Uterus (tissue), 2 donors: ENCODE measurements around the gene PLEKHJ1.

Experiments used
- CTCF ChIP-seq, 4 experiments: fragments of 200-600 bp in 2 of 4; fragments of 450-650 bp in 2 of 4; sonication (generic) in 2 of 4; IDR thresholded peaks; one replicate each; pipeline ENCODE4 v1.5.1; 2016 to 2019; ENCODE audit warnings: antibody characterized with exemption in 4 of 4, mild to moderate bottlenecking in 2 of 4, moderate library complexity in 1 of 4
- POLR2A ChIP-seq, 2 donors: fragments of 450-650 bp; IDR thresholded peaks; one replicate each; pipeline ENCODE4 v1.6.1; 2016; ENCODE audit warnings: antibody characterized with exemption in 2 of 2, mild to moderate bottlenecking in 1 of 2, moderate library complexity in 1 of 2

- TF ChIP-seq POLR2A (IDR thresholded peaks at IDR 0.05): no peak
- TF ChIP-seq CTCF (IDR thresholded peaks at IDR 0.05): no peak
Measured at GRCh38 chr19:2244486-2244885, 8.4 kb upstream of the PLEKHJ1 start.
